NCI-H2081 (cell line): ENCODE measurements around the gene JAK1.

Experiments used
- DNase-seq, 2 experiments: peaks; one replicate each; lab custom pipeline; 2025; lab: John Stamatoyannopoulos, UW

Gene JAK1

GRCh38 chr1:64866689-64867088, 99.7 kb downstream of the JAK1 start:
- no peak for DNase-seq

GRCh38 chr1:64865105-64865757, 101.1 kb downstream of the JAK1 start:
- no peak for DNase-seq

GRCh38 chr1:64864018-64864940, 102.1 kb downstream of the JAK1 start:
- peak in 1 of 2 experiments; percentile 56 for DNase-seq

GRCh38 chr1:64861611-64862010, 104.7 kb downstream of the JAK1 start:
- no peak for DNase-seq

GRCh38 chr1:64857347-64857746, 109.0 kb downstream of the JAK1 start:
- no peak for DNase-seq

- DNase-seq: peak in 1 of 2 experiments; percentile 11
Measured at GRCh38 chr1:64856553-64856952, 109.8 kb downstream of the JAK1 start.

- DNase-seq: no peak
Measured at GRCh38 chr1:64855557-64855956, 110.8 kb downstream of the JAK1 start.

- DNase-seq: no peak
Measured at GRCh38 chr1:64854674-64855073, 111.7 kb downstream of the JAK1 start.

- DNase-seq: no peak
Measured at GRCh38 chr1:64851664-64852063, 114.7 kb downstream of the JAK1 start.

GRCh38 chr1:64850846-64851245, 115.5 kb downstream of the JAK1 start:
- DNase-seq: no peak

- DNase-seq: no peak
Measured at GRCh38 chr1:64849942-64850341, 116.4 kb downstream of the JAK1 start.

- no peak for DNase-seq
Measured at GRCh38 chr1:64848803-64849202, 117.5 kb downstream of the JAK1 start.

- DNase-seq: no peak
Measured at GRCh38 chr1:64848136-64848535, 118.2 kb downstream of the JAK1 start.

GRCh38 chr1:64847666-64848065, 118.7 kb downstream of the JAK1 start:
- no peak for DNase-seq

GRCh38 chr1:64846573-64847430, 119.5 kb downstream of the JAK1 start:
- DNase-seq: no peak

GRCh38 chr1:64845831-64846425, 120.4 kb downstream of the JAK1 start:
- no peak for DNase-seq

- no peak for DNase-seq
Measured at GRCh38 chr1:64844609-64845008, 121.7 kb downstream of the JAK1 start.

GRCh38 chr1:64844175-64844574, 122.2 kb downstream of the JAK1 start:
- no peak for DNase-seq

GRCh38 chr1:64843675-64844074, 122.7 kb downstream of the JAK1 start:
- DNase-seq: no peak

- DNase-seq: no peak
Measured at GRCh38 chr1:64842224-64842623, 124.1 kb downstream of the JAK1 start.

- no peak for DNase-seq
Measured at GRCh38 chr1:64841330-64842065, 124.9 kb downstream of the JAK1 start.
